Neural cell (in vitro differentiated cells): ENCODE measurements around the gene CLEC16A. TPM values are rescaled to one million over a fixed set of nuclear protein-coding genes. Genes with fewer than 3 reads are reported as not detected.

ENCODE experiments used
- H2AFZ ChIP-seq: fragments of 200-600, 300-800 bp; sonication (generic), shearing (Covaris generic); 2 replicates; pipeline ENCODE4 v1.6.0; 2014; ENCODE audit warnings: low read depth, mild to moderate bottlenecking, antibody characterized with exemption, low read length, moderate library complexity
- H3F3A ChIP-seq: fragments of 200-600 bp; shearing (Covaris generic); 2 replicates; pipeline ENCODE4 v1.6.1; 2016; ENCODE audit warnings: mild to moderate bottlenecking, moderate library complexity, mixed read lengths, antibody characterized with exemption, low read length; ENCODE audit not compliant: insufficient read depth, poor library complexity, severe bottlenecking
- H3K27ac ChIP-seq: fragments of 200-600, 300-800 bp; sonication (generic), shearing (Covaris generic); 2 replicates; pipeline ENCODE4 v1.5.1; 2014; ENCODE audit warnings: mild to moderate bottlenecking, low read length, moderate library complexity
- H3K27me3 ChIP-seq: fragments of 300-800, 200-600 bp; sonication (generic), shearing (Covaris generic); 2 replicates; pipeline ENCODE4 v1.6.0; 2014; ENCODE audit warnings: mild to moderate bottlenecking, low read depth, low read length, moderate library complexity; ENCODE audit not compliant: insufficient read depth
- H3K36me3 ChIP-seq: fragments of 300-800, 200-600 bp; sonication (generic), shearing (Covaris generic); 2 replicates; pipeline ENCODE4 v1.5.1; 2014; ENCODE audit warnings: mild to moderate bottlenecking, antibody characterized with exemption, low read length, moderate library complexity; ENCODE audit not compliant: insufficient read depth
- H3K4me2 ChIP-seq: fragments of 300-800, 200-600 bp; sonication (generic), shearing (Covaris generic); 2 replicates; pipeline ENCODE4 v1.6.0; 2014; ENCODE audit warnings: mild to moderate bottlenecking, low read length
- H3K4me3 ChIP-seq: fragments of 300-800, 200-600 bp; sonication (generic), shearing (Covaris generic); 2 replicates; pipeline ENCODE4 v1.5.1; 2014; ENCODE audit warnings: mild to moderate bottlenecking, low read length, moderate library complexity
- H3K79me2 ChIP-seq: fragments of 200-600 bp; shearing (Covaris generic); replicated peaks from 2 replicates; pipeline ENCODE4 v1.6.0; 2014; ENCODE audit warnings: mild to moderate bottlenecking, low read length, moderate library complexity; ENCODE audit not compliant: insufficient read depth
- H3K9ac ChIP-seq: fragments of 300-800, 200-600 bp; sonication (generic), shearing (Covaris generic); 2 replicates; pipeline ENCODE4 v1.6.1; 2016; ENCODE audit warnings: mild to moderate bottlenecking, low read length, mixed read lengths
- H3K9me2 ChIP-seq: fragments of 200-600 bp; shearing (Covaris generic); 2 replicates; pipeline ENCODE4 v1.6.1; 2016; ENCODE audit warnings: mild to moderate bottlenecking, low read length, mixed read lengths; ENCODE audit not compliant: insufficient read depth
- H3K9me3 ChIP-seq: fragments of 200-600, 300-800 bp; sonication (generic), shearing (Covaris generic); 2 replicates; pipeline ENCODE4 v1.6.1; 2016; ENCODE audit warnings: mild to moderate bottlenecking, mixed run types, low read length, moderate library complexity, mixed read lengths
- H4K20me1 ChIP-seq: fragments of 200-600 bp; shearing (Covaris generic); 2 replicates; pipeline ENCODE4 v1.6.1; 2016; ENCODE audit warnings: mild to moderate bottlenecking, mixed run types; ENCODE audit not compliant: insufficient read depth
- CTCF ChIP-seq: fragments of 450-650 bp; IDR thresholded peaks from 2 replicates; pipeline ENCODE4 v1.5.1; 2014; ENCODE audit warnings: antibody characterized with exemption, mild to moderate bottlenecking, moderate library complexity; ENCODE audit not compliant: poor library complexity, severe bottlenecking
- EP300 ChIP-seq: fragments of 450-650 bp; conservative IDR thresholded peaks from 2 replicates; pipeline ENCODE4 v1.6.1; 2014; ENCODE audit warnings: antibody characterized with exemption, mild to moderate bottlenecking, moderate library complexity; ENCODE audit not compliant: poor library complexity, severe bottlenecking
- EZH2 ChIP-seq: fragments of 200-600, 300-800 bp; shearing (Covaris generic), sonication (generic); IDR thresholded peaks from 2 replicates; pipeline ENCODE4 v1.6.1; 2014; ENCODE audit warnings: antibody characterized with exemption, low read length, borderline replicate concordance, mild to moderate bottlenecking; ENCODE audit not compliant: insufficient read depth, poor library complexity, severe bottlenecking
- MXI1 ChIP-seq: fragments of 450-650 bp; conservative IDR thresholded peaks from 2 replicates; pipeline ENCODE4 v1.6.1; 2014; ENCODE audit warnings: antibody characterized with exemption, mild to moderate bottlenecking; ENCODE audit not compliant: poor library complexity, severe bottlenecking
- POLR2AphosphoS5 ChIP-seq: IDR thresholded peaks from 2 replicates; pipeline ENCODE4 v1.6.1; 2012
- RAD21 ChIP-seq: fragments of 450-650 bp; conservative IDR thresholded peaks from 2 replicates; pipeline ENCODE4 v1.6.1; 2014; ENCODE audit warnings: antibody characterized with exemption, mild to moderate bottlenecking, moderate library complexity
- REST ChIP-seq: IDR thresholded peaks from 2 replicates; pipeline ENCODE4 v1.6.1; 2012; ENCODE audit warnings: borderline replicate concordance
- SMC3 ChIP-seq: fragments of 450-650 bp; conservative IDR thresholded peaks from 2 replicates; pipeline ENCODE4 v1.6.1; 2014; ENCODE audit warnings: antibody characterized with exemption, mild to moderate bottlenecking, moderate library complexity; ENCODE audit not compliant: poor library complexity
- TAF1 ChIP-seq: IDR thresholded peaks from 2 replicates; pipeline ENCODE4 v1.6.1; 2012; ENCODE audit warnings: low read depth
- polyA plus RNA-seq: library from polyadenylated mRNA; depleted of rRNA; stranded (reverse); fragments of >200 nt; gene quantifications from 2 replicates; pipeline ENCODE4 v1.2.3, GENCODE V29; 2014

Gene CLEC16A
- polyA plus RNA-seq, 1 donor from 2014 or later = 11.1 TPM

- TF ChIP-seq POLR2AphosphoS5 = no peak
- no peak for TF ChIP-seq EZH2
- TF ChIP-seq CTCF = no peak
- no peak for TF ChIP-seq REST
- TF ChIP-seq EP300 = no peak
- no peak for TF ChIP-seq RAD21
- no peak for TF ChIP-seq SMC3
- TF ChIP-seq MXI1 = no peak
- no peaks in the 10 kb centered on the region for H3F3A ChIP-seq
- no peaks in the 10 kb centered on the region for H3K27me3 ChIP-seq
- no peaks in the 10 kb centered on the region for H3K9me2 ChIP-seq
- no peaks in the 10 kb centered on the region for H3K79me2 ChIP-seq
- H2AFZ ChIP-seq = no peak overlapping the region
- H3K4me3 ChIP-seq = no peak overlapping the region
- no peak overlapping the region for H3K9ac ChIP-seq
- H3K27ac ChIP-seq = no peak overlapping the region
- no peaks in the 10 kb centered on the region for H3K36me3 ChIP-seq
- H3K4me2 ChIP-seq = no peak overlapping the region
- no peaks in the 10 kb centered on the region for H4K20me1 ChIP-seq
- no peaks in the 10 kb centered on the region for H3K9me3 ChIP-seq
These were observed 123.4 kb downstream of the CLEC16A start for GRCh38 chr16:11067697-11068141.

- Histone ChIP-seq H4K20me1 (no peaks in the 10 kb centered on the region), H3K36me3 (no peaks in the 10 kb centered on the region), H2AFZ (no peak overlapping the region), H3F3A (no peaks in the 10 kb centered on the region), H3K4me2 (no peak overlapping the region), H3K27ac (no peak overlapping the region), H3K9me3 (no peaks in the 10 kb centered on the region), H3K79me2 (no peaks in the 10 kb centered on the region), H3K4me3 (no peak overlapping the region), H3K9ac (no peak overlapping the region), H3K27me3 (no peaks in the 10 kb centered on the region), H3K9me2 (no peaks in the 10 kb centered on the region)
- TF ChIP-seq MXI1 (no peak), EP300 (no peak), REST (no peak), RAD21 (no peak), POLR2AphosphoS5 (no peak), EZH2 (no peak), SMC3 (no peak), CTCF (no peak), TAF1 (no peak)
These were observed 127.5 kb downstream of the CLEC16A start for GRCh38 chr16:11071829-11072228.
